NCI-H1048 (cell line): ENCODE data around the gene NDFIP1.

ENCODE experiments used
- DNase-seq: peaks from one replicate; lab custom pipeline; 2025; lab: John Stamatoyannopoulos, UW

NDFIP1 gene

DNA sequence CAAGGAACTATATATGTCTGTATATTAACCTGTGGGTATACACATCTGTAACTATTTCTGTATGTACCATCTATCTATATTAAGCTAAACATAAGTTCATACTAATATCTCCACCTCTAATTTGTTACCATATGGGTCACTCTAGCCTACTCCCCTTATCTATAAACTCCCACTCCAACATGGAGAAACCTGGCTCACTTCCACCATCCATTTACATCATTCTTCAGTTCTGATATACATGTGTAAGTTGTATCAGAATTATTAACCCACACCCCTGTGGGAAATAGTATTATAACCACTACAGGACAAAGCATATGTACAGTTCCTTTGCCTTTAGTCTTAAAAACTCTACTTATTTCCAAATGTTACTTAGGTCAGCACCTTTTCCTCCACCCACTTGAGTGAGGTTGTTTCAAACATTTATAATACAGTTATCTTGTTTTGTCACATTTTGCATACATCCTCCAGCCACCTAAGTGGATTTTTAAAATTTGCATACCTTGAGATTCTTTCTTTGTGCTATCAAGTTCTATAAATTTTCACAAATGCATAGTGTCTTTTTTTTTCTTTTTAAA, 10.6 kb downstream of the NDFIP1 start:
- DNase-seq = no peak

GRCh38 chr5:142120247-142120935, 11.8 kb downstream of the NDFIP1 start:
- no peak for DNase-seq

- DNase-seq = no peak
Observed at GRCh38 chr5:142122121-142122520, 13.5 kb downstream of the NDFIP1 start.

- no peak for DNase-seq
Observed at GRCh38 chr5:142125378-142125777, 16.8 kb downstream of the NDFIP1 start.

GRCh38 chr5:142125963-142126362, 17.4 kb downstream of the NDFIP1 start:
- DNase-seq = no peak

DNA sequence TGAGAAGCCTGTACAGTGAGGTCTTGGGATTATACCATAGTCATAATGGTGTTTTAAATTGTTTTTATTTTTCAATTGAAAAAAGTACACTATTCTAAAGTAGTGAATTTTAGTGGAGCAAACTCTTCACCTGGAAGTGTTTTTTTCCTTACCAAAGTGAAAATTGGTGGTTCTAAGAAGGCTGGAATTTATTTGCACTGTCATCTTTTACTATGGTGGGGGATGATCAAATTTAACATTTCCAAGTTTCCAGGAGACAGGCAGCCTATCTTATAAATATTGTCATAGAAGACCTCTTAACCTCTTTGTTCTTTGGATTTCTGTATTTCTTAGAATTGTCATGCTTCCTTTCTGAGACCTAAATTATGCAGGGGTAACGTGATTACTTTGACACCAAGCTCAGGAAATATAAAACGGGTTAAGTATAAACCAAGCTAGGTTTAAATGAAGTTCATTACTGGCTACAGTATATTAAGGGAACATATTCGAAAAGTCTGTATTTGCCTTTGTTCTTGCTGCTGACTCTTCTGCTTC, 20.2 kb downstream of the NDFIP1 start:
- DNase-seq = no peak

- DNase-seq = no peak
Observed at GRCh38 chr5:142129446-142130066, 21.0 kb downstream of the NDFIP1 start.

- DNase-seq = no peak
Observed at GRCh38 chr5:142131394-142131793, 22.8 kb downstream of the NDFIP1 start.

- DNase-seq = no peak
Observed at GRCh38 chr5:142132916-142133315, 24.3 kb downstream of the NDFIP1 start.

- DNase-seq = no peak
Observed at GRCh38 chr5:142133330-142134206, 25.0 kb downstream of the NDFIP1 start.

DNA sequence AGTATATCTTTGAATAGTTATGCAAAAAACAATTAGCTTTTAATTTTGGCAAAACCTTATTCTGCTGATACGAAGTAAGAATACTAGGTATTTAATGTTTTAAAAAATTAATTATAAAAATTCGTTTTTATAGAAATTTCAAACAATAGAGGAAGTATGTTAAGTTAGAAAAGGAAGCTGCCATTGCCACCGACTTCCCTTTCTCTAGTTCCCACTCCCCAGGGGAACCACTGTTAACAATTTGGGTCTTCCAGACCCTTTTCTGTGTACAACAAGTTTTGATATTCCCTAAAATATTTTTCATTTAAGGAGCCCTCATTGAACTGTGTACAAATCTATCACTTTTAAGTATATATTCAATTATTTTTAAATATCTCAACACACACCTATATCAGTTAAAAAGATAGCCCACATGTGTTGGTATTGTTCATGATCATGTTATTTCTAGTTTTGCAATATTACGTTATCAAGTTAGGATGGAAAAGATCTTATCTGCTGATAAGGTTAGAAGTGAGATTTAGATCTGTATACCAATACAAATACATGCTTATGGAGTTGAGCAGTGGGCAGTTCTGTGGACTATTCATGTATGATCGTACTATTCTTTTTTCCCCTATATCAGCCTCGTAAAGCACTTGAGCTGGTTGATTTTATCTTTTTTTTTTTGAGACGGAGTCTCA, 25.9 kb downstream of the NDFIP1 start:
- DNase-seq = no peak

DNA sequence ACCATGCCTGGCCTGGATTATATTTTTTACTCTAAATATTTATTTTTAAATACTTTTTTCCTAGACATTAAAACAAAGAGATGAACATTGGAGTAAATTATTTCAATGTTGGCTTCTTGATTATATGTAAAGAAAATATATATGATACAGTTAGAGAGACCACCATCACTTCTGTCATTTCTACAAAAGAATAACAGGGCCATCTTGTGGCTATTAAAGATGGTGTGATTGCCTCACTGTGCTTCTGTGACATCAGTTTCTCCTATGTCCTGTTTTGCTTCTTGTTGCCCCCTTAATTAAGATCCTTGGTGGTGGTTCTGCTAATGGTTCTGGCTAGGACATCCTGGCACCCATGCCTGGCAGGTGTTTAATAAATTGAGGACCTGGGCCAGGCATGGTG, 32.9 kb downstream of the NDFIP1 start:
- DNase-seq = no peak

DNA sequence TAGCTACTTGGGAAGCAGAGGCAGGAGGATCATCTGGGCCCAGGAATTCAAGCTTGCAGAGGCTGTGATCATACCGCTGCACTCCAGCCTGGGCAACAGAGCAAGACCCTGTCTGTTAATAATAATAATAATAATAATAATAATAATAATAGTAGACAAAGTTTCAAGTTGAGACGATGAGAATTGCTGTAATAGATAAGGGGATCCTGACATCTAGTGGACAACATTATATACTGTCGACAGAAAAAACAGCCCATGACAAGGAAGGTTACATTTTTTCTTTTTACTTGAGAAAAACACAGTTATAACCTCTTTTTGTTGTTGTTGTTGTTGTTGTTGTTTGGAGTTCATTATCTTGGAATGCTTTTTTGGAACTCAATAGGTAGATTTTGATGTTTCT, 35.3 kb downstream of the NDFIP1 start:
- no peak for DNase-seq

DNA sequence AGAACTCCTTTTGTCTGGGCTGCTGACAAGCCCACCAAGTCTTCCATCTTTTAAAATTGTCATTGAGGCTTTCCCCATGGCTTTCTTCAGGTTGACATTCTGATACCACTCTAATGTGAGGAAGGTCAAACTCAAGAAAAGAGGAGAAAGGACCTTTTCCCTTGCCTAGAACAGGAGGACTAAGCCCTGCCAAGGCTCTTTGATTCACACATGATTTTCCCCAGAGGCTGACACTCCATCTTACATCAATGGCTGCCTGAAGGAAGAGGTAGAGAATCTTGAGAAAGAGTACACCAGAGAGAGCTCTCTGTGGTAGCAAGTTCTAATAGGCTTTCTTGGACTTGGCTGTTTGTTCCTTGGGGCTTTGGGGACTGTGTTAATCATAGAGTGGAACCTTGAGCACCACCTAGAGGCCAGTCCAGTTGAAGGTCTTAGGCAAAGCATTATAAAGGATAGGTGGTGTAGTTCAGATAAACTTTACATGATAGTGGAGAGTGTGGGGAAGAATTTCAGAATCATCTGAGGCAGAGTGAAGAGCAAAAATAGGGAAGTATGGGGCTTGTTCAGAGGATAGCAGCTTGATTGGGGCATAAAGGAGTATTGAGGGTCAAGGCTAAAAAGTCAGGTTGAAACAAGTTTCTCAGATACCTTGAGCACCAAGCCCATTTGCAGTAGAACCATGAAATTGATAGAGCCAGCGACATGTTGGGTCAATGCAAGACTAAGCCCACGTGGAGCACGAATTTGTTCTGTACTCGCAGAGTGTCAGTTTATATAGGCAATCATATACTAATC, 36.7 kb downstream of the NDFIP1 start:
- DNase-seq = no peak

- DNase-seq = no peak
Observed at GRCh38 chr5:142149363-142149762, 40.8 kb downstream of the NDFIP1 start.

- no peak for DNase-seq
Observed at GRCh38 chr5:142150431-142150830, 41.9 kb downstream of the NDFIP1 start.

- peak; percentile 24 for DNase-seq
Observed at GRCh38 chr5:142151436-142152383, 43.1 kb downstream of the NDFIP1 start.

DNA sequence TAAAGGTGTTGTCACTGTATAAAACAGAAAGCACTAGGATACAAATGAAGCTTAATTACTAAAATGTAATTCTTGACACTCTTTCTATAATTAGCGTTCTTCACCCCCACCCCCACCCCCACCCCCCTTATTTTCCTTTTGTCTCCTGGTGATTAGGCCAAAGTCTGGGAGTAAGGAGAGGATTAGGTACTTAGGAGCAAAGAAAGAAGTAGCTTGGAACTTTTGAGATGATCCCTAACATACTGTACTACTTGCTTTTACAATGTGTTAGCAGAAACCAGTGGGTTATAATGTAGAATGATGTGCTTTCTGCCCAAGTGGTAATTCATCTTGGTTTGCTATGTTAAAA, 43.8 kb downstream of the NDFIP1 start:
- no peak for DNase-seq

GRCh38 chr5:142153674-142154448, 45.3 kb downstream of the NDFIP1 start:
- no peak for DNase-seq
